B cell (primary cell): ENCODE measurements around the gene UMODL1. TPM values are rescaled to one million over a fixed set of nuclear protein-coding genes. Genes with fewer than 3 reads are reported as not detected.

Experiments
- ATAC-seq: fragments of 200-7000 bp; cut with Tn5 transposase; one replicate; pipeline ENCODE4 v1.10.0; 2021; ENCODE audit warnings: low read depth, mild to moderate bottlenecking, moderate number of reproducible peaks, moderate library complexity
- CTCF ChIA-PET: fragments of 350-600 bp; sonication (Branson Sonifier 250); formaldehyde crosslinking; loops from one replicate; lab custom pipeline; 2021; ENCODE audit warnings: antibody characterized with exemption, inconsistent platforms; lab: Charles Lee
- POLR2A ChIA-PET: fragments of 350-600 bp; sonication (Branson Sonifier 250); formaldehyde crosslinking; loops from one replicate; lab custom pipeline; 2021; ENCODE audit warnings: antibody characterized with exemption; lab: Charles Lee
- DNase-seq: peaks from one replicate; pipeline ENCODE4 v3.0.0; 2013
- H2AFZ ChIP-seq: 2 replicates; pipeline ENCODE4 v1.6.1; 2012; ENCODE audit warnings: mild to moderate bottlenecking, low read depth, low read length; ENCODE audit not compliant: insufficient read depth, poor library complexity, severe bottlenecking
- H3K27ac ChIP-seq, 2 donors: 1 replicate in 1 of 2; 2 replicates in 1 of 2; pipeline ENCODE4 v1.5.1; 2012 to 2013; ENCODE audit warnings: low read length in 2 of 2, mild to moderate bottlenecking in 2 of 2, moderate library complexity in 1 of 2
- H3K27me3 ChIP-seq, 4 experiments: fragments of 200-600 bp in 1 of 4; sonication (generic) in 1 of 4; replicated peaks in 1 of 4; 1 replicate in 2 of 4; 2 replicates in 2 of 4; pipeline versions ENCODE4 v1.6.1 to v1.7.0; 2013 to 2016; ENCODE audit warnings: low read length in 3 of 4, mild to moderate bottlenecking in 2 of 4, mixed read lengths in 1 of 4, moderate library complexity in 1 of 4; ENCODE audit not compliant: insufficient read depth in 4 of 4, control insufficient read depth in 3 of 4; ENCODE audit errors: control extremely low read depth in 1 of 4
- H3K36me3 ChIP-seq, 2 experiments: replicated peaks in 1 of 2; 1 replicate in 1 of 2; 2 replicates in 1 of 2; pipeline versions ENCODE4 v1.6.1 to v1.7.1; 2013; ENCODE audit warnings: low read length in 1 of 2; ENCODE audit not compliant: insufficient read depth in 2 of 2, control insufficient read depth in 1 of 2; ENCODE audit errors: control extremely low read depth in 1 of 2, extremely low read depth in 1 of 2
- H3K4me1 ChIP-seq, 2 donors: fragments of 200-600 bp in 1 of 2; sonication (generic) in 1 of 2; 1 replicate in 1 of 2; 2 replicates in 1 of 2; pipeline versions ENCODE4 v1.5.1 to v1.6.1; 2013 to 2017; ENCODE audit warnings: low read length in 2 of 2; ENCODE audit not compliant: control insufficient read depth in 2 of 2, insufficient read depth in 2 of 2
- H3K4me2 ChIP-seq: replicated peaks from 2 replicates; pipeline ENCODE3; 2012; ENCODE audit warnings: mild to moderate bottlenecking, low read depth, low read length; ENCODE audit not compliant: poor library complexity, severe bottlenecking
- H3K4me3 ChIP-seq, 5 experiments: fragments of 200-600 bp in 1 of 5; sonication (generic) in 1 of 5; 1 replicate in 3 of 5; 2 replicates in 2 of 5; pipeline versions ENCODE4 v1.5.1 to v1.7.0; 2011 to 2016; ENCODE audit warnings: low read length in 4 of 5, mild to moderate bottlenecking in 4 of 5, low read depth in 2 of 5, control low read depth in 1 of 5, moderate library complexity in 1 of 5; ENCODE audit not compliant: insufficient read depth in 1 of 5; ENCODE audit errors: control extremely low read depth in 1 of 5, extremely low read depth in 1 of 5
- H3K79me2 ChIP-seq: fragments of 200-600 bp; sonication (generic); one replicate; pipeline ENCODE4 v1.6.0; 2016; ENCODE audit warnings: low read length; ENCODE audit not compliant: control insufficient read depth, insufficient read depth
- H3K9ac ChIP-seq: fragments of 200-600 bp; sonication (generic); 2 replicates; pipeline ENCODE4 v1.6.1; 2017; ENCODE audit warnings: mild to moderate bottlenecking, low read length, moderate library complexity
- H3K9me3 ChIP-seq, 3 donors: one replicate each; pipeline versions ENCODE4 v1.6.1 to v1.7.1; 2013; ENCODE audit warnings: low read length in 2 of 3; ENCODE audit not compliant: control insufficient read depth in 2 of 3, insufficient read depth in 1 of 3; ENCODE audit errors: control extremely low read depth in 1 of 3
- H4K20me1 ChIP-seq: 2 replicates; pipeline ENCODE4 v1.6.0; 2012; ENCODE audit warnings: mild to moderate bottlenecking, low read length; ENCODE audit not compliant: insufficient read depth, control insufficient read depth, poor library complexity, severe bottlenecking
- H3K27ac Mint-ChIP-seq: one replicate; pipeline ENCODE4 v1.8.0; 2021; ENCODE audit warnings: mixed read lengths
- H3K27me3 Mint-ChIP-seq: one replicate; pipeline ENCODE4 v1.8.0; 2021; ENCODE audit warnings: mixed read lengths
- H3K4me1 Mint-ChIP-seq: one replicate; pipeline ENCODE4 v1.8.0; 2021; ENCODE audit warnings: mixed read lengths
- H3K4me3 Mint-ChIP-seq: one replicate; pipeline ENCODE4 v1.8.0; 2021; ENCODE audit warnings: mixed read lengths
- H3K9me3 Mint-ChIP-seq: one replicate; pipeline ENCODE4 v1.8.0; 2022; ENCODE audit warnings: mixed read lengths; ENCODE audit not compliant: insufficient read depth
- CTCF ChIP-seq: fragments of 200-600 bp; IDR thresholded peaks from one replicate; pipeline ENCODE4 v1.8.0; 2022; ENCODE audit warnings: antibody characterized with exemption, mild to moderate bottlenecking
- EZH2 ChIP-seq: IDR thresholded peaks from 2 replicates; pipeline ENCODE4 v1.6.1; 2012; ENCODE audit warnings: borderline replicate concordance, low read depth, mild to moderate bottlenecking, moderate library complexity, low read length; ENCODE audit not compliant: insufficient read depth, poor library complexity, severe bottlenecking
- WGBS: methylation state at CpG from one replicate; pipeline ENCODE4 v1.1.5; 2013; ENCODE audit warnings: missing lambda C conversion rate; ENCODE audit not compliant: insufficient coverage; 5-methylcytosine and 5-hydroxymethylcytosine counted together
- intact Hi-C: fragments of 100-400 bp; cut with micrococcal nuclease; formaldehyde crosslinking; loops from one replicate; pipeline ENCODE4 v1.10.0; 2022
- polyA plus RNA-seq: library from polyadenylated mRNA; depleted of rRNA; stranded (reverse); fragments of >200 nt; gene quantifications from 2 replicates; pipeline ENCODE4 v1.2.3, GENCODE V29; 2012
- total RNA-seq, 2 donors: library from RNA; stranded (reverse); fragments of 120-200 nt in 1 of 2; gene quantifications; 1 replicate in 1 of 2; 2 replicates in 1 of 2; pipeline versions ENCODE4 v1.2.3 to v1.2.4, GENCODE V29; 2013 to 2022

UMODL1 gene
- total and polyA plus RNA-seq, 2 donors (not counting 1 experiment from before 2014, with no cell fraction given): 0.10 to 0.49 TPM

GRCh38 chr21:42191696-42192595 is 120.8 kb downstream of the UMODL1 start:
- no peaks in the 10 kb centered on the region for H3K79me2 ChIP-seq

More at GRCh38 chr21:42191696-42192595, 120.8 kb downstream of the UMODL1 start:
- Histone ChIP-seq H2AFZ (peak overlapping the region; percentile 11), H3K27ac (no peak overlapping the region), H3K4me2 (no peak overlapping the region), H3K9ac (no peak overlapping the region), H3K9me3 (peaks cover 0 to 3% (median 0%) of the 10 kb centered on the region in 3 donors), H3K4me3 (no peak overlapping the region), H3K27me3 (no peaks in the 10 kb centered on the region), H4K20me1 (no peaks in the 10 kb centered on the region), H3K36me3 (no peaks in the 10 kb centered on the region), H3K4me1 (peaks cover 31 to 51% of the 10 kb centered on the region in 2 donors)
- ChIA-PET CTCF (interaction anchor here (1.8 to 2.0 kb wide), 2 partner anchors 27 to 67 kb away, joined by 7 to 11 read pairs; no protein-coding TSS in a partner anchor), POLR2A (no interaction called here)
- Mint-ChIP-seq H3K4me1 (peaks cover 38% of the 10 kb centered on the region), H3K4me3 (no peak overlapping the region), H3K27me3 (no peaks in the 10 kb centered on the region), H3K27ac (no peak overlapping the region), H3K9me3 (no peaks in the 10 kb centered on the region)
- ATAC-seq: no peak
- intact Hi-C loops: no loop called here
- TF ChIP-seq CTCF (no peak), EZH2 (no peak)
- 61% methylated on average over 18 of the region's 21 CpGs for WGBS
- no peak for DNase-seq

Other genes starting within 250 kb of the UMODL1 start
- gene PRDM15, start 192.0 kb upstream of the UMODL1 start, total RNA-seq: 20.7 and 21.3 TPM in 2 replicates
- gene PRDM15, start 192.0 kb upstream of the UMODL1 start, polyA plus RNA-seq: 23.7 and 29.2 TPM in 2 replicates
- 10.4 and 11.9 TPM in 2 replicates for gene C2CD2, start 117.3 kb upstream of the UMODL1 start, total RNA-seq
- gene C2CD2, start 117.3 kb upstream of the UMODL1 start, polyA plus RNA-seq: 6.8 and 13.0 TPM in 2 replicates
- gene ZBTB21, start 61.0 kb upstream of the UMODL1 start, total RNA-seq: 39.0 and 40.1 TPM in 2 replicates
- gene ZBTB21, start 61.0 kb upstream of the UMODL1 start, polyA plus RNA-seq: 12.4 and 45.7 TPM in 2 replicates
- gene ABCG1, start 147.8 kb downstream of the UMODL1 start, total RNA-seq: 27.5 and 31.9 TPM in 2 replicates
- gene ABCG1, start 147.8 kb downstream of the UMODL1 start, polyA plus RNA-seq: 8.7 and 14.4 TPM in 2 replicates
- gene TFF3, start 244.1 kb downstream of the UMODL1 start, total RNA-seq: not detected in 2 replicates
- not detected in 2 replicates for gene TFF3, start 244.1 kb downstream of the UMODL1 start, polyA plus RNA-seq